SK-N-SH treated with all-trans-retinoic acid at 6 μM for 48 hours (cell line): ENCODE results near the gene CFAP300.

Experiments used
- BACH2 ChIP-seq: fragments of 250-450 bp; sonication (Bioruptor Pico); IDR thresholded peaks from 2 replicates; pipeline ENCODE4 v1.9.0; 2021; ENCODE audit warnings: mild to moderate bottlenecking, borderline replicate concordance
- CSRNP3 ChIP-seq: fragments of 250-450 bp; sonication (Bioruptor Pico); IDR thresholded peaks from 2 replicates; pipeline ENCODE4 v1.5.1; 2021; ENCODE audit warnings: mild to moderate bottlenecking, moderate library complexity
- OSR1 ChIP-seq: fragments of 250-450 bp; sonication (Bioruptor Pico); IDR thresholded peaks from 2 replicates; pipeline ENCODE4 v1.8.0; 2022; ENCODE audit warnings: moderate library complexity, mild to moderate bottlenecking, inconsistent platforms
- POU6F1 ChIP-seq: fragments of 250-450 bp; sonication (Bioruptor Pico); IDR thresholded peaks from 2 replicates; pipeline ENCODE4 v1.8.0; 2021; ENCODE audit warnings: low read depth, mild to moderate bottlenecking, moderate library complexity, borderline replicate concordance
- PPARA ChIP-seq: fragments of 250-450 bp; sonication (Bioruptor Pico); IDR thresholded peaks from 2 replicates; pipeline ENCODE4 v1.5.0; 2020; ENCODE audit warnings: mild to moderate bottlenecking, borderline replicate concordance
- RARB ChIP-seq: fragments of 250-450 bp; sonication (Bioruptor Pico); IDR thresholded peaks from 2 replicates; pipeline ENCODE4 v1.8.0; 2021; ENCODE audit warnings: mild to moderate bottlenecking, moderate library complexity
- SNAI2 ChIP-seq: fragments of 250-450 bp; sonication (Bioruptor Pico); IDR thresholded peaks from 2 replicates; pipeline ENCODE4 v1.5.0; 2020; ENCODE audit warnings: mild to moderate bottlenecking, moderate library complexity
- TSHZ2 ChIP-seq: fragments of 250-450 bp; sonication (Bioruptor Pico); IDR thresholded peaks from 2 replicates; pipeline ENCODE4 v1.5.0; 2020; ENCODE audit warnings: mild to moderate bottlenecking, moderate library complexity
- ZFP3 ChIP-seq: fragments of 250-450 bp; sonication (Bioruptor Pico); IDR thresholded peaks from 2 replicates; pipeline ENCODE4 v1.5.0; 2020; ENCODE audit warnings: mild to moderate bottlenecking, moderate library complexity
- ZNF8 ChIP-seq: fragments of 450-650 bp; formaldehyde crosslinking; IDR thresholded peaks from 2 replicates; pipeline ENCODE4 v1.5.0; 2020; ENCODE audit warnings: mild to moderate bottlenecking, moderate library complexity

- TF ChIP-seq TSHZ2 (CRISPR knock-in tag) = no peak
- TF ChIP-seq RARB (CRISPR knock-in tag) = no peak
- TF ChIP-seq SNAI2 (CRISPR knock-in tag) = no peak
- TF ChIP-seq OSR1 = no peak
- TF ChIP-seq ZNF8 (CRISPR knock-in tag) = no peak
- TF ChIP-seq POU6F1 (CRISPR knock-in tag) = no peak
- no peak for TF ChIP-seq BACH2 (CRISPR knock-in tag)
- TF ChIP-seq PPARA (CRISPR knock-in tag) = no peak
- TF ChIP-seq ZFP3 (CRISPR knock-in tag) = no peak
- TF ChIP-seq CSRNP3 (CRISPR knock-in tag) = no peak
Observed at GRCh38 chr11:102112509-102112821, 65.2 kb downstream of the CFAP300 start.
